Ramos (cell line): ENCODE measurements around the gene USP34.
"Not testable (repeated sequence)": the region's sequence is repeated elsewhere in the genome, so short reads cannot be mapped to it uniquely, and the experiment has no call there.

Source experiments
- in situ Hi-C: fragments of 300-500 bp; cut with MboI; formaldehyde crosslinking; loops from one replicate; pipeline ENCODE4 v1.14.3; 2022; ENCODE audit warnings: low sequenced_read_pairs; ENCODE audit not compliant: unreplicated experiment

The USP34 gene

GRCh38 chr2:61218076-61218816 lies 252.6 kb downstream of the USP34 start:
- in situ Hi-C loops = no loop called here

- in situ Hi-C loops = no loop called here
Measured at GRCh38 chr2:61214171-61214570, 256.7 kb downstream of the USP34 start.

GRCh38 chr2:61210332-61210981 lies 260.4 kb downstream of the USP34 start:
- in situ Hi-C loops = no loop called here

GRCh38 chr2:61205132-61205531 lies 265.8 kb downstream of the USP34 start:
- in situ Hi-C loops = no loop called here

GRCh38 chr2:61196671-61197070 lies 274.2 kb downstream of the USP34 start:
- in situ Hi-C loops = no loop called here

- in situ Hi-C loops = not testable (repeated sequence)
Measured at GRCh38 chr2:61194646-61195045, 276.2 kb downstream of the USP34 start.

GRCh38 chr2:61193670-61194561 lies 277.0 kb downstream of the USP34 start:
- in situ Hi-C loops = no loop called here

GRCh38 chr2:61187085-61187484 lies 283.8 kb downstream of the USP34 start:
- in situ Hi-C loops = no loop called here

GRCh38 chr2:61185231-61185728 lies 285.6 kb downstream of the USP34 start:
- in situ Hi-C loops = no loop called here

- in situ Hi-C loops = no loop called here
Measured at GRCh38 chr2:61184263-61184662, 286.6 kb downstream of the USP34 start.

- in situ Hi-C loops = no loop called here
Measured at GRCh38 chr2:61183795-61184194, 287.1 kb downstream of the USP34 start.

GRCh38 chr2:61182059-61182383 lies 288.9 kb downstream of the USP34 start:
- in situ Hi-C loops = no loop called here

- in situ Hi-C loops = no loop called here
Measured at GRCh38 chr2:61181382-61182058, 289.4 kb downstream of the USP34 start.

GRCh38 chr2:61180686-61181085 lies 290.2 kb downstream of the USP34 start:
- in situ Hi-C loops = no loop called here

GRCh38 chr2:61179701-61180639 lies 290.9 kb downstream of the USP34 start:
- in situ Hi-C loops = no loop called here

- in situ Hi-C loops = no loop called here
Measured at GRCh38 chr2:61178603-61179545, 292.0 kb downstream of the USP34 start.

GRCh38 chr2:61177727-61178549 lies 292.9 kb downstream of the USP34 start:
- in situ Hi-C loops = no loop called here
